Adrenal gland (tissue), 5 donors: ENCODE data around the gene CC2D2A.

Experiments used
- POLR2A ChIP-seq, 2 donors: fragments of 450-650 bp; IDR thresholded peaks; one replicate each; pipeline ENCODE4 v1.6.1; 2017; ENCODE audit warnings: antibody characterized with exemption in 2 of 2, mild to moderate bottlenecking in 2 of 2, moderate library complexity in 1 of 2
- TF ChIP-seq, protein P1 (sequence below), 6 experiments: fragments of 450-650 bp in 4 of 6; fragments of 200-600 bp in 2 of 6; sonication (generic) in 1 of 6; IDR thresholded peaks; 1 replicate in 5 of 6; 2 replicates in 1 of 6; pipeline versions ENCODE4 v1.5.1 to v1.8.0; 2016 to 2021; ENCODE audit warnings: antibody characterized with exemption in 6 of 6, mild to moderate bottlenecking in 2 of 6, moderate library complexity in 1 of 6
- donor health status: DM: no; HTN: no; CAD: no.

DNA sequence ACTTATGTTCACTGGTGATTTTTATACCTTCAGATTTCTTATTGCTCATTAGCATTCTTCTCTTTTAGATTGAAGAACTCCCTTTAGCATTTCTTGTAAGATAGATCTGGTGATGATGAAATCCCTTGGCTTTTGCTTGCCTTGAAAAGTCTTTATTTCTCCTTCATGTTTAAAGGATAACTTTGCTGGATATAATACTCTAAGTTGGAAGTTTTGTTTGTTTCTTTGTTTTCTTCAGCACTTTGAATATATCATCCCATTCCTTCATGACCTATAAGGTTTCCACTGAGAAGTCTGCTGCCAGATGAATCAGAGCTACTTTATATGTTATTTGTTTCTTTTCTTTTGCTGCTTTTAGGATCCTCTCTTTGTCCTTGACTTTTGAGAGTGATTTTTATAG lies 18.5 kb downstream of the CC2D2A start:
- TF ChIP-seq, protein P1, sequence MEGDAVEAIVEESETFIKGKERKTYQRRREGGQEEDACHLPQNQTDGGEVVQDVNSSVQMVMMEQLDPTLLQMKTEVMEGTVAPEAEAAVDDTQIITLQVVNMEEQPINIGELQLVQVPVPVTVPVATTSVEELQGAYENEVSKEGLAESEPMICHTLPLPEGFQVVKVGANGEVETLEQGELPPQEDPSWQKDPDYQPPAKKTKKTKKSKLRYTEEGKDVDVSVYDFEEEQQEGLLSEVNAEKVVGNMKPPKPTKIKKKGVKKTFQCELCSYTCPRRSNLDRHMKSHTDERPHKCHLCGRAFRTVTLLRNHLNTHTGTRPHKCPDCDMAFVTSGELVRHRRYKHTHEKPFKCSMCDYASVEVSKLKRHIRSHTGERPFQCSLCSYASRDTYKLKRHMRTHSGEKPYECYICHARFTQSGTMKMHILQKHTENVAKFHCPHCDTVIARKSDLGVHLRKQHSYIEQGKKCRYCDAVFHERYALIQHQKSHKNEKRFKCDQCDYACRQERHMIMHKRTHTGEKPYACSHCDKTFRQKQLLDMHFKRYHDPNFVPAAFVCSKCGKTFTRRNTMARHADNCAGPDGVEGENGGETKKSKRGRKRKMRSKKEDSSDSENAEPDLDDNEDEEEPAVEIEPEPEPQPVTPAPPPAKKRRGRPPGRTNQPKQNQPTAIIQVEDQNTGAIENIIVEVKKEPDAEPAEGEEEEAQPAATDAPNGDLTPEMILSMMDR (IDR thresholded peaks at IDR 0.05) = no peak
- no peak for TF ChIP-seq POLR2A (IDR thresholded peaks at IDR 0.05)
